ENCODE data around the gene EHF.
"Not testable (repeated sequence)": the region's sequence is repeated elsewhere in the genome, so short reads cannot be mapped to it uniquely, and the experiment has no call there.

Gene EHF

DNA sequence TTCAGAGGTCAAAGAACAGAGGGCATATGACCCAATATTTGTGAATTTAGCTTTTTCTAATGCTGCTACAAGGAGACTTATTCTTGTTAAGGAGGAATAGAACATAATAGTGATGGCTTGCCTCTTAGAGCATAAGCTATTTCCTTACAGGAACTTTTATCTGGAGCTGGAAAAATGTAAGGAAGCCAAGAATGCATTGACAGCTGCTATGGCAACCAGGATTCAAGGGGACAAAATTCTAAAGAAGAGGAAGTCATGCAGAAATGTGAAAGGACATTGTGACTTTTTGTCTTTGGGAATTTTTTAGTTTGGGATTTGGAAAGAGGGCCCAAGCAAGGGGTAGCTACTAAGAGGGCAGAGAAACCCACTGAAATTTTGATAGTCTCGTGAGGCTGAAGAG is 51.1 kb downstream of the EHF start:
- DNase-seq = no peak

DNA sequence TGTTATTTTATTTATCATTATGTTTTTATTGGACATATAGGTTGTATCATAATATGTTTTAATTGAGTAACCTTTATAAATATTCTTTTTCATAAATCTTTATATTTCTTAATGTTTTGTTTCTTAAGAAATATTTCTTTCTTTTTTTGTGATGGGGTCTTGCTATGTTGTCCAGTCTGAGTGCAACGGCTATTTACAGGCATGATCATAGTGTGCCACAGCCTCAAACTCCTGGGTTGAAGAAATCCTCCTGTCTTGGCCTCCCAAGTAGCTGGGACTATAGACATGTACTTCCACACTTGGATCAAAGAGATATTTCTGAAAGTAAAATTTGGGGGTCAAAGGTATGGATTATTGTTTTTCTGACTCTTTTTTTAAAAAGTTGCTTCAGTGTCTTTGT is 53.1 kb downstream of the EHF start:
- no peak for DNase-seq

DNA sequence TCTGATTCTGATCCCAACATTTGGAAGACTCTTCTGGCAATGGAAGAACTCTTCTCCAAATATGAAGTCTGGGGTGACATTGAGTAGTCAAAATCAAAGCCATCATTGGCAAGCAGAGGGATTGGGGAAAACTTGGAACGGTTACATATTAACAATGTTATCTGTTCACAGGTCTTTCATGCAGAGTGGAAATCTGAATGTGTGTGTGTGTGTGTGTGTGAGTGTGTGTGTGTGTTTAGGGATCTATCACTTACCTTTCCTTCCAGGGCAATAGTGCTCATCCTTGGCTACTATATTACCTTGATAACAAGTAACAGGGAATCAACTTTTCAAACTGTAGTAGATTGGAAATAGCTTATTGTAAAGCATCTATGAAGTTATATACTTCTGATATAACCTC is 55.3 kb downstream of the EHF start:
- no peak for DNase-seq

DNA sequence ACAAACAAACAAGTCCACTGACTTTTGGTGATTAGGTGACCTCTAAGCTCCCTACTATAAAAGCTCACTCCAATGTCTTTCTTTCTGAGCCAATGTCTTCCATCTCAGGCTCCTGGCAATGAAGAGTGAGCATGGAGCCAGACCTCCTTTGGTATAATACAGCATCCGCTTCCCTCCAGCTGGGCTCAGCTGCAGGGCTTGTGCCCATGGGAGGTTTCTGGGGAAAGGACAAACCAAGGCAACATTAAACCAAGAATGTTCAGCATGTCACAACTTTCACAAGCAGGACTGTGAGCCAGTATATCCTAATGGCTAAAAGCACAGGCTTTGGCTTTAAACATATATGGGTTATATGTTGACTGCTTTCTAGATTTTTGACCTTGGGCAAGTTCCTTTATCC is 58.8 kb downstream of the EHF start:
- no peak for DNase-seq

DNA sequence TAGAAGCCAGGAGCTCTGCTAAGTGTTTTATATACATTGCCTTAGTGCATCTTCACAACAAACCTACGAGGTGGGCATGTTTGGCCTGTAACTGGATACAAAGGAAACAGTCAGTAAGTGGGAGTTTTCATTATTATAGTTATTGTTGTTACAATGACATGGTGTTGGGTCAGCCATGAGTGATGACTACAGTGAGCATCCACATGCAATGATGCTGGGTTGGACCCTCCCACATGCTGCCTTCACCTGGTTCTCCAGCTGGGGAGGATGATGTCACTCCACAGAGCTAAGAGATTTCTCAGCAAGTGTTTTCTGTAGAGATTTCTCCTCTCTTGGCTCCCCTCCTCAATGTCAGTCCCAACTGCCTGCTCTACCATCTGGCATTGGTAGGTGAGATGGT is 59.3 kb downstream of the EHF start:
- DNase-seq = no peak

DNA sequence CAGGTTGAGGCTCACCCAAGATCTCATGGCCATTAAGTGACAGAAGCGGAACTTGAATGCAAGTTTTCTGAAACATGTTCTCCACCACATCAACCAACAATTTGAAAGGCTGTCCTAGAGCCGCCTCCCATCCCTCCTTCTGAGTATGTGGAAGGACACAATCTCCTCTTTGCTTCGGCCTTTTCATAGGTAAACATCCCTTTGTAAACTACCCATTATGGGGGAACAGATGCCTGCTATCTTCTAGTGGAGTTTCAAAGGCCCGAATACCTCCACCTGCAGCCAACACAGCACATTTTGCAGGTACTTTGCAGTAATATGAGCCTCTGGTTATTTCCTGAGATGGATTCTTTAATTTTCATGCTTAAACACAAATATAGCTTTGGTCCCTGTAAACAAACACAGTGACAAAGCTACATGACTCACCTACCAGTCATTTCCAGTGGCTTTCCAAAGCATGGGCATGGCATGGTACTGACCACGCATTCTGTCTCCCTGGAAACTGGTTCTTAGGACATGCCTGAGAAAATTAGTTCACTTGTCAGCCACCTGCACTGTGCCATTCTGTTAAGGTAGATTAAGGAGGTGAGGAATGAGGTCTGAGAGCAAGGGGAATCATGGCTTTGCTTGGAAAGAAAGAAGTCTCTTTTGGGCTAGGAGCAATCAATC is 60.2 kb downstream of the EHF start:
- no peak for DNase-seq

DNA sequence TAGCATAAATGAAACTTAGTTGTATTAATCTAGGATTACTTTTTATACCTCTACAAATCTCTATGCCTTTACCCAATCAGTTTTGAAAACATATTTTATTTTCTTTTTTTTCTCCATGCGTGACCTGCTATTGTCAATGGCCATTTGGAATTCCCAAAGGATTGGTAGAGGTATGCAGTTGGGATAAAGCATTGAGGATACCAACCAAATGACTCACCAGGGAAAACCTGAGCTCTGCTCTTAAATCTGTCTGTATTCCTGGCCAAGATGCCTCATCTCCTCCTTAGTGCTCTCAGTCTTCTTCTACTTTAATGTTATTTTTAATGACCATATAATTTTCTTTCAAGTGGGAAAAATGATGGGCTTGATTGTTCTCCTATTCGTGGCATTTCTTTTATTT is 61.9 kb downstream of the EHF start:
- no peak for DNase-seq

- DNase-seq = no peak
These were observed 62.5 kb downstream of the EHF start for GRCh38 chr11:34683396-34683795.

- no peak for DNase-seq
These were observed 65.0 kb downstream of the EHF start for GRCh38 chr11:34685864-34686263.

DNA sequence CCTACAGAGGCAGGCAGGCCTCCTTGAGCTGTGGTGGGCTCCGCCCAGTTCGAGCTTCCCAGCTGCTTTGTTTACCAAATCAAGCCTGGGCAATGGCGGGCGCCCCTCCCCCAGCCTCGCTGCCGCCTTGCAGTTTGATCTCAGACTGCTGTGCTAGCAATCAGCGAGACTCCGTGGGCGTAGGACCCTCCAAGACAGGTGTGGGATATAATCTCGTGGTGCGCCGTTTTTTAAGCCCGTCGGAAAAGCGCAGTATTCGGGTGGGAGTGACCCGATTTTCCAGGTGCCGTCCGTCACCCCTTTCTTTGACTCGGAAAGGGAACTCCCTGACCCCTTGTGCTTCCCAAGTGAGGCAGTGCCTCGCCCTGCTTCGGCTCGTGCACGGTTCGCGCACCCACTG is 71.4 kb downstream of the EHF start:
- DNase-seq = not testable (repeated sequence)

DNA sequence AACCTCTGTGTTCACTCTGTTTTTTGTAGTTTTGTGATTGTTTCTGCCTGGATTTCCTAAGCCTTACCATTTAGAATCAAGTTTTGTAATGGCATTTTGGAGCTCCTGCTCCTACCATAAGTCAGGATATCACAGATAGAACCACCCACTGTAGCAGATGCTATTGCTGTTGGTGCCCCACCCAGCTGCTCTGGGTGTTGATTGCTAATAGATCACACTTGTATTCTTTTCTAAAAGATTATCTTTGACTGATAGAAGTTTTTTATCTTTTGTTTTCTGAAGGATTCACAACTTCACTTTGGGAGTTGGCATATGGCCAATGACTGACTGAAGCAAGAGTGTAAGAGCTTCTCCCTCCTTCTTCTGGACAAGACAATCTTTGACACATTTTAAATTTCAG is 76.0 kb downstream of the EHF start:
- no peak for DNase-seq

DNA sequence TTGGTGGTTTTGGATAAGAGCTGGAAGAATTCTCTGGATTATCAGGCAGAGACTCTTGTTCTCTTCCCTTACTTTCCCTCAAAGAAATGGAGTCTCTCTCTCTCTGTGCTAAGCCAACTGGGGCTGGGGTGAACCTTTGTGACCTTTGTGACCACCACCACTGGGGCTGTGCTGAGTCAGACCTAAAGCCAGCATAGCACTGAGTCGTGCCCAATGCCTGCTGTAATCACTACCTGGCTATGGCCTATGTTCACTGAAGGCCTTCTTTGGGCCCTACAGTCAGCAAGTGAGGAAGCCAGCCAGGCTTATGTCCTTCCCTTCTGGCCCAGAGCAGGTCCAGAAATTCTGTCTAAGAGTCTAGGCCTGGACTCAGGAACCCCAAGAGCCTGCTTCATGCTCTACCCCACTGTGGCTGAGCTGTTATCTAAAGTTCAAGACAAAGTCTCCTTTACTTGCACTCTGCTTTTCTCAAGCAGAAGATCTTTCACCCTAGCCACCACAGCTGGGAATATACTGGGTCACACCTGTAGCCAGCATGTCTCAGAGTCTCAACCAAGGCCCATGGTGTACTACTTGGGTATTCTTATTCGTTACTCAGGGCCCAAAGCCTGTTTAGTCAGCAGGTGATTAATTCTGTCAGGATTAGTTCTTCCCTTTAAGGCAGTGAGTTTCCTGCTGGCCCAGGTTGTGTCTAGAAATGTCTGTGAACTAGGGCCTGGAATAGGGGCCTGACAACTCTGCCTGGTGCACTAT is 86.0 kb downstream of the EHF start:
- DNase-seq = no peak

GRCh38 chr11:34707462-34707840 is 86.6 kb downstream of the EHF start:
- no peak for DNase-seq
